Hematopoietic multipotent progenitor cell (in vitro differentiated cells): ENCODE measurements around the gene PNRC2. TPM values are rescaled to one million over a fixed set of nuclear protein-coding genes. Genes with fewer than 3 reads are reported as not detected.
A peak's percentile ranks its signal among the peaks of the same experiment; 100 is the strongest.
"Not testable (repeated sequence)": the region's sequence is repeated elsewhere in the genome, so short reads cannot be mapped to it uniquely, and the experiment has no call there.

Source experiments
- DNase-seq, 3 donors: peaks; one replicate each; pipeline ENCODE4 v3.0.0-alpha.2; 2011 to 2015; ENCODE audit warnings: low read depth in 2 of 3, low spot score in 2 of 3
- total RNA-seq: library from RNA; depleted of rRNA; stranded (reverse); fragments of >200 nt; gene quantifications from one replicate; pipeline ENCODE4 v1.2.3, GENCODE V29; 2012

Gene PNRC2
- total RNA-seq, 1 donor = 121 TPM

GRCh38 chr1:23947366-23947765 lies 12.3 kb upstream of the PNRC2 start:
- DNase-seq = no peak

DNA sequence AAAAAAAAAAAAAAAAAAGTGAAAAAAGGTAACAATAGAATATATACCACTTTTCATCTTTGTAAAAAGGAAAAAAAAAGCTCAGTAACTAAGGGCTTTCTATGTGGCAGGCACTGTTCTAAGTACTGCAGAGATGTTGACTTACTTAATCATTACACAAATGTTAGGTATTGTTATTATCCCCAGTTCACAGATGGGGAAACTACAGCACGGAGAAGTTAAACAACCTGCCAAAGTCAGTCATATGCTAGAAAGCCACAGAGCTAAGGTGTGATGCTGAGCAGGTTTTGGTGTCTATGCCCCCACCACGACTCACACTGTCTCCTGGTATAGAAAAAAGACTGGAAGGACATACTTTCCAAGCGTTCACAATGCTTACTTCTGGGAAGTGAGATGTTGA lies 6.6 kb upstream of the PNRC2 start:
- DNase-seq = no peak

DNA sequence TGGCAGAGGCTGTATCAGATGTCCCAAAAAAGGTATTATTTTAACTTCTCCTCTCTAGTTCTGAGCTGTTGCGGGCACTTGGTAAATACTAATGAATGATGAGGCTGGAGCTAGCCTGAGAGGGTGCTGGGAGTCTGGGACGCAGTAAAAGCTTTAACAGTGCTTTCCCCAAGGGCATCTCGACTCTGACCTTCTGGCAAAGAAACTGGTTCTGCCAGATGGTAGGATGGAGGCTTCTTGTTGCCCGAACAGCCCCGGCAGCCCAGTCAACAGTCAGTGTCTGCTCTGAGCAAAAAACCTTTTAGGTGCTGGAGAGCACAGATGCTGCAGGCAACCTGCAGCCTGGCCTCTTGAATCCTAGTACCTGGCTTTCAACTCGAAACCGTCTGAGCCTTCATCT lies 2.5 kb upstream of the PNRC2 start:
- no peak for DNase-seq

GRCh38 chr1:23958040-23958809 lies 1.4 kb upstream of the PNRC2 start:
- DNase-seq = not testable (repeated sequence)

GRCh38 chr1:23958810-23959460 lies 693 bp upstream of the PNRC2 start:
- DNase-seq = peak; percentile 76 to 98 (median 97)

GRCh38 chr1:23960291-23961020 lies 828 bp downstream of the PNRC2 start:
- no peak for DNase-seq

DNA sequence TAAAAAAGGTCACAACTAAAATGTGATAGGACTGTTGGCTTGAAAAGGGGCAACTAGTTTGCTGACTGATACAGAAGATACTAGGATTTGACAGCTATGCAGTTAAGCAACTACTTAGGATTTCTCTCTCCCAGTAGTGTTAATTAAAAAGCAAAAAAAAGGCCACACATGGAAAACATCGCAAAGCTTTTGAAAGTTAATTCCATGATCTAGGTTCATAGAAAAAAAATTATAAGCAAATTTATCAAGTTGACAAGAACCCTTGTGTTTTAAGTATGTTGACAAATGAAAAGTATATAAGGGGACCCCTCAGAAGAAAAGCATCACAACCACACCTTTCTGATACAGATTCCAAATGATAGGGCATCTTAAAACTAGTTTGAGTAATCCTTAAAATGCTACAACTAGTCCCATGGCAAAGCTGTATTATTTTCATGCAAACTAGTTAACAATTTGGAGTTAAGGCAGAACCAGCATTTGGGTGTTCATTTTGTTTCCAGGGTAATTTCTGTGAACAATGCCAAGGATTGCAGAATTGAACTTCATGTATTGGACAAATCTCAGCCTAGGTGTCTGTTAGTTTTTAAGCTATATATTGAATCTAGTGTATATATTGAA lies 4.1 kb downstream of the PNRC2 start:
- no peak for DNase-seq

GRCh38 chr1:23964235-23964668 lies 4.6 kb downstream of the PNRC2 start:
- DNase-seq = no peak

- no peak for DNase-seq
Observed at GRCh38 chr1:23964790-23965740, 5.4 kb downstream of the PNRC2 start.

DNA sequence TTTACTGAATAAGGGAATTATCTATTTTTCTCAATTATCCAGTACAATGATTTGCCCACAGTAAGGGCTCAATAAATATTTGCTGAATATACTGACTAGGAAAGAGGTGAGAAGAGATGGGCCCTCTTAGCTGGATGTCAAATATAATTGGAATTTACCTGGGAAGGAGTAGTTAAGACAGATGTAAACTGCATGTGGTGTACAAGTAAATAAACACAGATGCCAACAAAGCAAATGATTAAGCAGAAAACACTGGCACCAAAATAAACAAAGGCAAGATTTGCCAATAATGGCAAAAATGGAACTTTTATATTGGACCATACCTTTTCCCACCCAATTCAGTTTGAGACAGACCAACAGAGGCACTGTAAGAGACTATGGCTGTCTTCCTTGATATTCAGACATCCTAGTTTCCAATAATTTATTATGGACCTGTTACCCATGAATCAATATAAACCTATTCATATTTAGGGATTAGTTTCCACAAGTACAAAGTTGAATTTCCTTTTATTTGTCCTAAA lies 7.4 kb downstream of the PNRC2 start:
- DNase-seq = no peak

- DNase-seq = no peak
Observed at GRCh38 chr1:23967871-23968270, 8.2 kb downstream of the PNRC2 start.

GRCh38 chr1:23977187-23977853 lies 17.7 kb downstream of the PNRC2 start:
- DNase-seq = no peak

- no peak for DNase-seq
Observed at GRCh38 chr1:23977854-23978191, 18.2 kb downstream of the PNRC2 start.

DNA sequence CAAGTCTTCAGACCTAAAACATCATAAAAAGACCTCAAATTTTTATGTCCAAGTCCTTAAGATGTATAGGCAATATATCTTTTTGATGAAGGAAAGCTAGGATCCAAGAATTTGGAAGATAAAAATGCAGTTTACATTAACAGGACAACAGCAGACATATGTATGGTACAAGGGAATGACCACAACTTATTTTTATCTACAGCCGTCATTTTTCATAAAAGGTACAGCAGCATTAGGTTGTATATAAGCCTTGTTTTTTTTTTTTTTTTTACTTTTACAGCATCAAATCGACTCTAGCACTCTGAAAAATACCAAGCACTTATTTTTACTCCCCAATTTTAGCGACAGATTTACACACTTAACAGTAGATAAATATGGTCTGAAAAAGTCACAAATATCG lies 19.2 kb downstream of the PNRC2 start:
- DNase-seq = no peak

DNA sequence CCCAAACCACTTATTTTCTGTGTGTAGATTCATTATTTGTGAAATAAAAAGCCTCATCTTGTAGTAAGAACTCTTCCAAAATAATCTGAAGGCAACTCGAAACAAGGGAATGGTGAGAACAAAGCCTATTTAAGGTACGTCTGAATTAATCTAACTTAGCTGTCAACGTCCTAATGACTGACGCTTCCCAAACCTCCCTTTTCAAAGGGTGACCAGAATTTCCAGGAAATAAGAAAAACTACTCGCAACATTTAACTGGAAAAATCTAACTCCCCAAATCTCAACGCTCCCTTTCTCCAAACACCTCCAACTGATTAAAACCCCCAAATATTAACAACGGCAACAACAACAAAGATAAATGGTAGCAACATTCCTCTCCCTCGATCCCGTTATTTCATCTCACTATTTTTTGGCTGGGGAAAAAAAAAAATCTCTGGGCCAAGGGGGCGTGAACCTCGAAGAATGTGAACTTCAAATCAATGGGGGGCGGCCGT lies 19.8 kb downstream of the PNRC2 start:
- no peak for DNase-seq

DNA sequence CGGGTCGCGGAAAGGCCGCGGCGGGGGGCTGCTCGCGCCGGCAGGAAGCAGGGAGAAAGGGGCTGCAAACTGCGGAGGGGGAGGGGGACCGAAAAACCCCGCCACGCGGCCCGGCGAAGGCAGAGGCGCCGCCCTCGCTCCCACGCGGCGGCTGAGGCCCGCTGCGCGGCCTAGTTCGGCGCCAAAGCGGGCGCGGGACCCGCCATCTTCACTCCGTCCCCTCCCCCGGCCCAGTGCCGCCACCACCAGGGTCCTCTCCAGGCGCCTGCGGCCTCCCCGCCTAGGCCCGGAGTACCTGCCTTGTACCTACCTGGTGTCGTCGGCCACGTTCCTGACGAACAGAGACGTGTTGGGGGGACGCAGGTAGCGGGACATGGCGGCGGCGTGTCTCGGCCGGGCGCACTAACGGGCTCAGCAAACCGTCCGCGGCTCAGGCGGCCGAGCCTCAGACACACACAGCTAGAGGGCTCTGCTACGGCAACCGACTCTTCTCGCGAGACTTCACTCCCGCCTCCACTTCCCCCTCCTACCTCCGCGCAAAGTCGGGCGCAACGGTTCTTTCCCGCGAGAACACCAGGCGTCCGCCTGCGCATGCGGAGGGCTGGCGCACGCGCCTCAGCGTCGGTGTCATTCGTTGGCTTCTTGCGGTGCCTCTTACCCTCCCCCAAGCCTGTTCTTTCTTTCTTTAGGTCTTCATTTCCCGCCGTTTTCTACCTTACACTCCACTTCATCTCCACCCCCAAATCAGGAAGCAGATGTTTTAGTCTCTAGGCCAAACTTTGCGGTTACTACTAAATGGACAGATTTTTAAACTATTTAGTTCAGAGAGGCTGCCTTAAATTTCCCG lies 20.5 kb downstream of the PNRC2 start, which contains the start of gene SRSF10:
SRSF10 (minus strand) TSS at position 447 of the 847 bp plus-strand sequence; CDS start at position 375, 72 bp downstream.
- DNase-seq = peak; percentile 95 to 99 (median 99)

DNA sequence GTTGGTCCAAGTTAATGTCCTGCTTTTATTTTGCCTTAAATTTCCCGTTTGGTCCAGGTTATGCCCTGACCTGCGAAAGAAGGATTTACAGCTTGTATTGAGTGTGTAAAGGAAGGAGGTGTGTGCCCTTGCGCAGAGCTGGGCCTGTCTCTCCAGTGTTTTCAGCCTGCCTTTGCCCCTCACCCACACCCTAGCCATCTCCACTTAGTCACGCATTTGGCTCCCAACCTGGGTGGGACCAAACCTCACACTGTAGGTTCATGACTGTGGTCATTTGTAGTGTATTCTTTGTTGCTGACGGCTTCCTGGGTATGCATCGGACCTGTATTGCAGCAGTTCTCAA lies 21.1 kb downstream of the PNRC2 start:
- DNase-seq = peak in 2 of 3 donors; percentile 68
